ENCODE measurements around the gene LDB3. TPM values are rescaled to one million over a fixed set of nuclear protein-coding genes. Genes with fewer than 3 reads are reported as not detected.

LDB3 gene
- total and polyA plus RNA-seq, 2 of the 8 experiments (the other 6 are each of a cell fraction or from before 2014, with no cell fraction given), result 0.20 to 0.43 TPM

- no peak for TF ChIP-seq NRF1 (IDR thresholded peaks at IDR 0.05; ENCODE audit: low read depth, low read length)
- TF ChIP-seq TAF1 (IDR thresholded peaks at IDR 0.05; ENCODE audit: low read depth, low read length), result no peak
- no peak for TF ChIP-seq NANOG (IDR thresholded peaks at IDR 0.05; ENCODE audit: insufficient read depth, low read depth, low read length, poor library complexity, severe bottlenecking)
- TF ChIP-seq BRCA1 (IDR thresholded peaks at IDR 0.05; ENCODE audit: low read depth, low read length), result no peak
- TF ChIP-seq KDM1A (IDR thresholded peaks at IDR 0.05; ENCODE audit: borderline replicate concordance, low read length), result no peak
Observed at GRCh38 chr10:86709396-86710185, 41.3 kb downstream of the LDB3 start (continued).

Data from H1 (cell line).